SIG-M5 treated with dmso at 0.1 percent for 504 hours (cell line): ENCODE results near the gene KLHDC2.
"Not testable (repeated sequence)": the region's sequence is repeated elsewhere in the genome, so short reads cannot be mapped to it uniquely, and the experiment has no call there.

Source experiments
- DNase-seq: peaks from one replicate; lab custom pipeline; 2025; ENCODE audit not compliant: unreplicated experiment; lab: John Stamatoyannopoulos, UW

KLHDC2 gene

DNA sequence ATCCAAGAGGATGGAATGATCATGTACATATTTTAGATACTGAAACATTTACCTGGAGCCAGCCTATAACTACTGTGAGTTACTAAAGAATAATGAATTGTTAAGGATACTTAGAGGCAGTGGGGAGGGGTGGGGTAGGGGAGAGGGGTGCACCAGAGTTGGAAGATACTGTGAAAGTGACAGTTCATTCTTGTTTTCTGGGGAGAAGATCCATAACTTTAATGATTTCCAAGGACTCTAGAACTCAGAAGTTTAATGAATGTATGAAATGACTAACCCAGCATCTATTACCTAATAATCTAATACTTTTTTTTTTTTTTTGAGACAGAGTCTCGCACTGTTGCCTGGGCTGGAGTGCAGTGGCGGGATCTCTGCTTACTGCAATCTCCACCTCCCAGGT, 10.5 kb downstream of the KLHDC2 start:
- no peak for DNase-seq

DNA sequence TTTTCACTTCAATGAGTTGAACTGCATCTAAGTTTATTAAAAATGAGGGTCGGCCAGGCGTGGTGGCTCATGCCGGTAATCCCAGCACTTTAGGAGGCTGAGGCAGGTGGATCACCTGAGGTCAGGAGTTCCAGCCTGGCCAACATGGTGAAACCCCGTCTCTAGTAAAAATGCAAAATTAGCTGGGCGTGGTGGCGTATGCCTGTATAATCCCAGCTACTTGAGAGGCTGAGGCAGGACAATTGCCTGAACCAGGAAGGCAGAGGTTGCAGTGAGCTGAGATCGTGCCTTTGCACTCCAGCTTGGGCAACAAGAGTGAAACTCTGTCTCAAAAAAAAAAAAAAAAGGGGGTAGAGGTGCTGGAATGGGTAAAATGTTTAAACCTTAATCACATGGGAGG, 13.1 kb downstream of the KLHDC2 start:
- not testable (repeated sequence) for DNase-seq

DNA sequence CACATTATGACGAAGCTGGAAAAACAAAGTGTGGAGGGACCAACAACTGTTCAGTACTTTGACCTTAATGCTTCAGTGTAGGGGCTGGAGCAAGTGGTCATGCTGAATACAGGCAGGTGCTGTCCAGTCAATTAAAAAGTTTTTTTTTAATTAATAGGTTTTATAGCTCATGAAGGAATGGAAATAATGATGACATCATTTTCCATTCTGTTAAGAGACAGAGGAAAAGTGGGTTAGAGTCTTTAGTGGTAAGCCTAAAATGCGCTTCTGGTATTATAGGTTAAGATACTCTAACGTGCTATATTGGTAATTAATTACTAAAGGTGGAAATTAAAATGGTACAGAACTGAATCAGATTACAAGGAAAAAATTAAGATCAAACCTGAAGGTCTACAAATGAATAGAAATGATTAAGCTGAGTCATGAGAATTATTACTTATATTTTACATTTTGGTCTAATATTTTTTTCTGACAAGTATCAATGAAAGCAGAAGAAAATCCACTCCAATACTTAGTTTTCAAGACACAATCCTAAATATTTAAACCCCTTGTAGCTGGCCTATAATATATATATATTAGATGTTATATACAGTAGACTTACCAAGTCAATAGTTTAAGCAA, 15.6 kb downstream of the KLHDC2 start:
- no peak for DNase-seq

DNA sequence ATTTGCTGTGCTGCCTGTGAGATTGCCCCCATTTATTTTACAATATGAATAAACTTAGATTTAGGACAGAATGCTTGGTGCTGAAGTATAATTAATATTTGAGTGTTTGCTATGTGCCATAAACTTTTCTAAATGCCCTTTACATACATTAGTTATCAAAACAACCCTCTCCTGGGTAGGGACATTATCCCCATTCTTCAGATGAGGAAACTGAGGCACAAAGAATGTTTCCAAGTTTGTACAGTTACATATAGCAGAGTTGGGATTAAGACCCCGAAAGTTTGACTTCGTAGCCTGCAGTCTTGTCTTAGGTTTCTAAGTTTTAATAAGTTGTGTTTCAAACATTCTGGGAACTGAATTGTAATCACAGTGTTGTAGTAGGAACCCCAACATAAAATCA, 18.4 kb downstream of the KLHDC2 start:
- no peak for DNase-seq

DNA sequence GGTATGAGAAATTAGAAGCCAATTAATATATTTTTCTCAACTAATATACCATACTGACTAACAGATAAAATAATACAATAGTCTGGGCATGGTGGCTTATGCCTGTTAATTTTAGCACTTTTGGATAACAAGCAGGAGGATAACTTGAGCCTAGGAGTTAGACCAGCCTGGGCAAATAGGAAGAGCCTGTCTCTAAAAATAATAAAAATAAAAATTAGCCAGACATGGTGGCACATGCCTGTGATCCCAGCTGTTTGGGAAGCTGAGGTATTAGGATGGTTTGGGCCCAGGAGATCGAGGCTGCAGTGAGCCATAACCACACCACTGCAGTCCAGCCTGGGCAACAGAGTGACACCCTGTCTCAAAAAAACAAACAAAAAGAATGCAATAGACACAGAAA, 24.7 kb downstream of the KLHDC2 start:
- DNase-seq: no peak

DNA sequence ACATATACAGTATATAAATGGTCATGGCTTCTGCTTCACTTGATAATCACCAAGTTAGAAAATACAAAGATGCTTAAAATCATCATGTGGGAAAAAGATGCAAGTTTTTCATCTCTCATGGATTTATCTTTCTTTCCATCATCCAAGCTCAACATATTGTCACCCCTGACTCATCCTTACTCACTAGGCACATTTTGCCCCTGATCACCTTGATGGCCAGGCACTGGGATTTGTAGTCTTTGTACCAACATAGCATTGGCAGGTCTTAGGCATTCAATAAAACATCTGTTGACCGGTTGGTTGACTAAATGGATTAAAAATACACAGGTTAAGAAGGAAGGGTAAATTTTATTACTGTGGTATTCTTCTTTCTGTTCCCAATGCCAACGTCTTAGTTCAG, 28.1 kb downstream of the KLHDC2 start:
- DNase-seq: no peak

DNA sequence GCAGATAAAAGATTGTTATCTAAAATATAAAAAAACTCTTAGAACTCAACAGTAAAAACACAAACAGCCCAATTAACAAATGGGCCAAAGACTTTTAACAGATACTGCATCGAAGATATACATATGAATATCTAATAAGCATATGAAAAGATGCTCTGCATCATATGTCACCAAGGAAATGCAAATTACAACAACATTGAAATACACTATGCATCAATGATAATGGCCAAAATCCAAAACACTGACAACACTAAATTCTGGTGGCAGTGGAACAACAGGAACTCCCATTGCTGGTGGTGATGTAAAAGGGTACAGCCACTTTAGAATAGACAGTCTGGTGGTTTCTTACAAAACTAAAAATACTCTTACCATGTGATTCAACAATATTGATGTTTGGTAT, 40.8 kb downstream of the KLHDC2 start:
- no peak for DNase-seq

DNA sequence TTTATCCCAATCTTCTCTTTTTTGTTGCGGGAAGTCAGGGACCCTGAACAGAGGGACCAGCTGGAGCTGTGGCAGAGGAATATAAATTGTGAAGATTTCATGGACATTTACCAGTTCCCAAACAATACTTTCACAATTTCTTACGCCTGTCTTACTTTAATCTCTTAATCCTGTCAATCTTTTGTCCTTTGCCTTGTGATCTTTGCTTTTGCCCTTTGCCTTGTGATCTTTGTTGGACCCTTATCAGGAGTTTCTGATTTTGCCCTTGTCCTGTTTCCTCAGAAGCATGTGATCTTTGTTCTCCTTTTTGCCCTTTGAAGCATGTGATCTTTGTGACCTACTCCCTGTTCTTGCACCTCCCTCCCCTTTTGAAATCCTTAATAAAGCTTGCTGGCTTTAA, 48.2 kb downstream of the KLHDC2 start:
- DNase-seq: not testable (repeated sequence)

DNA sequence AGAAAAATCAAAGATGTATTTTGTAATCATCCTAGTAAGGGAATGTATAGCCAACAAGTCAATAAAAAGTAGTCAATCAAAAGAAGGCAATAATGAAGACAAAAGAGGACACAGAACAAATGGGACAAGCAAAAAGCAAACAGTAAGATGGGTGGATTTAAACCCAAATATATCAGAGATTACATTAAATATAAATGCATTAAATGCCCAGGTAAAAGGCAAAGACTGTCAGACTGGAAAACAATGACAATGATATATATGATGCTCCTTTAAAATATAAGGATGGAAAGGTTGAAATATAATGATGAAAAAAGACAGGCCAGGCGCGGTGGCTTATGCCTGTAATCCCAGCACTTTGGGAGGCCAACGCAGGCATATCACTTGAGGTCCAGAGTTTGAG, 48.9 kb downstream of the KLHDC2 start:
- no peak for DNase-seq

DNA sequence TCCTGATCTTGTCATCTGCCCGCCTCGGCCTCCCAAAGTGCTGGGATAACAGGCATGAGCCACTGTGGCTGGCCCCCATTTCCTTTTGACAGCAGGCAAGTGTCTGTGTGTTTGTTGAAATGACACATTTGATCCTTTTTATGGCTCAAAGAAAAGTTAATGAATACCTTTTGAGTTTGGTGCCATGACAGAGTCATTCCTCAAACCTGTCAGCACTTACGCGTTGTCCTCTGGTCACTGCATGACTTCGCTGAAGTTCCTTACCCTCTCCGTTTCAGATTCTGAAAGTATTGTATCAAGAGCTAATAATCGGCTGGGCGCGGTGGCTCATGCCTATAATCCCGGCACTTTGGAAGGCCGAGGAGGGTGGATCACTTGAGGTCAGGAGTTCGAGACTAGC, 52.2 kb downstream of the KLHDC2 start:
- no peak for DNase-seq

DNA sequence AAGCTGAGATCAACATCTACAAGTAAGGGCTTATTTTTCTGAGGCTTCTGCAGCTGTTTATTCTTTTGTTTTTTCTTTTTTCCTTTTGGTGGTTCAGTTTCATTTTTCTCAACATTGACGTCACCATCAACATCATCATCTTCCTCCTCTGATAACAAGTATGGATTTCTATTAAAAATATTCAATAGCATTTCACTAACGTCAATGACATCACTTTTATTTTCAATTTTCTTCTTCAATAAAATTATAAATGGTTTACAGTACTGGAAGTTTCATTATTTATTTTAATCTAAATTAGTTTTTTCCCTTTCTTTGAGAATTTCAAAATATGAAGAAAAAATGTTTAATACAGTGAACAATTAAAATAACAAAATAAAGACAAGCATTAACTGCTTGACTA, 60.7 kb downstream of the KLHDC2 start:
- DNase-seq: no peak
